ENCODE data around the gene SH3RF2.
"Not testable (repeated sequence)": the region's sequence is repeated elsewhere in the genome, so short reads cannot be mapped to it uniquely, and the experiment has no call there.

SH3RF2 gene, protein sequence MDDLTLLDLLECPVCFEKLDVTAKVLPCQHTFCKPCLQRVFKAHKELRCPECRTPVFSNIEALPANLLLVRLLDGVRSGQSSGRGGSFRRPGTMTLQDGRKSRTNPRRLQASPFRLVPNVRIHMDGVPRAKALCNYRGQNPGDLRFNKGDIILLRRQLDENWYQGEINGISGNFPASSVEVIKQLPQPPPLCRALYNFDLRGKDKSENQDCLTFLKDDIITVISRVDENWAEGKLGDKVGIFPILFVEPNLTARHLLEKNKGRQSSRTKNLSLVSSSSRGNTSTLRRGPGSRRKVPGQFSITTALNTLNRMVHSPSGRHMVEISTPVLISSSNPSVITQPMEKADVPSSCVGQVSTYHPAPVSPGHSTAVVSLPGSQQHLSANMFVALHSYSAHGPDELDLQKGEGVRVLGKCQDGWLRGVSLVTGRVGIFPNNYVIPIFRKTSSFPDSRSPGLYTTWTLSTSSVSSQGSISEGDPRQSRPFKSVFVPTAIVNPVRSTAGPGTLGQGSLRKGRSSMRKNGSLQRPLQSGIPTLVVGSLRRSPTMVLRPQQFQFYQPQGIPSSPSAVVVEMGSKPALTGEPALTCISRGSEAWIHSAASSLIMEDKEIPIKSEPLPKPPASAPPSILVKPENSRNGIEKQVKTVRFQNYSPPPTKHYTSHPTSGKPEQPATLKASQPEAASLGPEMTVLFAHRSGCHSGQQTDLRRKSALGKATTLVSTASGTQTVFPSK

DNA sequence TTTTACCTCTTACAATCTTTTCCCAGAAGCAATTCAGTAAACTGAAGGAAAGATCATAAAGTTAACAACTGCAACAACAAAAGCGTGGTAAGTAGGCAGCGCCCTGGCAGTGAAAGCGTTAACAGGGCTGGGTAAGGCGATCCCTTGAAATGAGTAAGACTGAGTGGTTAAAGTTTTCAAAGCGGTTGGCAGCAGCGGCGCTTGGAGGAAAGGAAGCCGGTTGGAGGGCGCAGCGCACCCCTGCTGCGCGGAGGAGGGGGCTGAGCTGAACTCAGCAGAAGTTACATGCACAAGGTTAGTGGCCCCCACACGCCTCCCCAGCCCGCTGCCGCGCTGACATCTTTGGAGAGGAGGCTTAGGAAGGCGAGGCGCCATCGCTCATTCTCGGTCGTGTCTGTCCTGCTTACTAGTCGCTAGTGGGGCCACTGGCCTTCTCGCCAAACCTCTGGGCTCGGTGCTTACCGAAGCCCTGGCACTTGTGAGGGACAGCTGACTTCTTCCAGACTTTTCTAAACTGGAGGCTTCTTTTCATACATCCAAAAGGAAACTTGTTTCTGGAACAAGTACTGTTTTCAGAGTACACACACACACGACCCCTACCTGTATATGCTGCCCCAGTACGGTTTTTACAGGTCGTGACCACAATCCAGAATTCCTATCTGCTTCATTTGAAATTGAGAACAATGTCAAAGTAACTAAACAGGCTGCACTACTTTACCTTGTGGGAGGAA lies at the start of gene SH3RF2:
Gene SH3RF2 (plus strand): TSS at position 178 of the 731 bp plus-strand sequence. CDS start 1,351 bp downstream, outside the sequence.
- DNase-seq (ENCODE audit: low spot score) = peak; percentile 68

DNA sequence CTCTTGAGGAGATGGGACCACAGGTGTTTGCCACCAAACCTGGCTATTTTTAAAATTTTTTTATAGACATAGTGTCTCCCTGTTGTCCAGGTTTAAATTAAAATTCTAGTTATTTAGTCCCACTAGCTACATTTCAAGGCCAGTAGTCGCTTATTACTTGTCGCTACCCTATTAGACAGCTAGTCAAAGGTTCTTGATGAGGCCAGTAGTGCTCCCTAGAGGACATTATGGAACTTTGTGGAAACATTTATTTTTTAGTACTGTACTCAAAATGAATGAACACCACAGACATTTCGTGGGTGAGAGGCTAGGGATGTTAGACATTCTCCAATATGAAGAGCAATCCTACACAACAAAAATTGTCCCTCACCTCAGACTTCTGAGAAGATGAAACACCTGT lies 49.2 kb upstream of the SH3RF2 start:
- no peak for DNase-seq (ENCODE audit: low spot score)

DNA sequence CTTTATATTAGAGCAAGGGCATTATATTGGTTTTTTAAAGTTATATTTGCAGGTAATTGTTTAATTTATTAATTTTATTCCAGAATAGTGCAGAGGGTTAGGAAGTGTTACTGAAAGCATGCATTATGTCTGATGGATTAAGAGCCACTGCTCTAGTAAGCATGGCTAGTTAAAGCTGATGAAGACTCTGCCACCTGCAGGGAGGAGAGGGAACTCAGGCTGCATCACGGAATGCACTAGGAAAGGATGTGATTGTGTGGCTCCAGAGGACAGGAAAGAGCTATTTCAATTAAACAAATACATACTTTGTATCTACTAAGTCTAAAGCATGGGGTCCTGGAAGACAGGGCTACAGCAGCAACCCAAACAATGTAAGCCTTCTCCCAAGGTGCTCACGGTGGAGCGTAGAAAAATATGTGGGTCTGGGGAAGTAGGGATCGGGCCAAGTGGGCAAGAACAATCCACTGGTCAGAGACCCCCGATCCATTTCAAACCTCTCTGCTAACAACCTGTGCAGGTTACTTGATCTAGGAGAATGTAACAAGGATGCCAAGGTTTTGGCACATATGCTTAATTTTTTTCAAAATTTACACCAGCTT lies 48.3 kb upstream of the SH3RF2 start:
- DNase-seq (ENCODE audit: low spot score) = peak; percentile 50

DNA sequence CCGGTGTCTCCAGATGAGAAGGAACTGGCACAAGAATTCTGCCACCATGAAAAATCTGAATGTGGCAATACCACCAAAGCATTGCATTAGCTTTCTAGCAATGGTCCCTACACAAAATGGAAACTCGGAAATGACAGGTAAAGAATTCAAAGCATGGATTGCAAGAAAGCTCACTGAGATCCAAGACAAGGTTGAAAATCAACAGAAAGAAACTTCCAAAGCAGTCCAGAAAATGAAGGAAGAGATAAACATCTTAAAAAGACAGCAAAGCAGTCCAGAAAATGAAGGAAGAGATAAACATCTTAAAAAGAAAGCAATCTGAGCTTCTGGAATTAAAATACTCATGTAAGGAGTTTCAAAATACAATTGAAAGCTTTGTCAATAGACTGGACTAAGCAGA lies 46.8 kb upstream of the SH3RF2 start:
- no peak for DNase-seq (ENCODE audit: low spot score)

DNA sequence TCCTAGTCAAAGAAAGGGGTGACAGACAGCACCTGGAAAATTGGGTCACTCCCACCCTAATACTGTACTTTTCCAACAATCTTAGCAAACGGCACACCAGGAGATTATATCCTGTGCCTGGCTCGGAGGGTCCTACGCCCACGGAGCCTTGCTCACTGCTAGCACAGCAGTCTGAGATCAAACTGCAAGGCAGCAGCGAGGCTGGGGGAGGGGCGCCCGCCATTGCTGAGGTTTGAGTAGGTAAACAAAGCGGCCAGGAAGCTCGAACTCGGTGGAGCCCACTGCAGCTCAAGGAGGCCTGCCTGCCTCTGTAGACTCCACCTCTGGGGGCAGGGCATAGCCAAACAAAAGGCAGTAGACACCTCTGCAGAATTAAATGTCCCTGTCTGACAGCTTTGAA lies 45.0 kb upstream of the SH3RF2 start:
- not testable (repeated sequence) for DNase-seq (ENCODE audit: low spot score)

DNA sequence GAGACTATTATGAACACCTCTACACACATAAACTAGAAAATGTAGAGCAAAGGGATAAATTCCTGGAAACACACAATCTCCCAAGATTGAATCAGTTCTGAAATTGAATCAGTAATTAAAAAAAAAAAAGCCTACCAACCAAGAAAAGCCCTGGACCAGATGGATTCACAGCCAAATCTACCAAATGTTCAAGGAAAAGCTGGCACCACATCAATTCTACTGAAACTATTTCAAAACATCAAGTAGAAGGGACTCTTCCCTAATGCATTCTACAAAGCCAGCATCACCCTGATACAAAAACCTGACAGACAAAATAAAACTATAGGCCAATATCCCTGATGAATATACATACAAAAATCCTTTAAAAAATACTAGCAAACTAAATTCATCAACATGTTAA lies 38.2 kb upstream of the SH3RF2 start:
- DNase-seq (ENCODE audit: low spot score) = no peak

DNA sequence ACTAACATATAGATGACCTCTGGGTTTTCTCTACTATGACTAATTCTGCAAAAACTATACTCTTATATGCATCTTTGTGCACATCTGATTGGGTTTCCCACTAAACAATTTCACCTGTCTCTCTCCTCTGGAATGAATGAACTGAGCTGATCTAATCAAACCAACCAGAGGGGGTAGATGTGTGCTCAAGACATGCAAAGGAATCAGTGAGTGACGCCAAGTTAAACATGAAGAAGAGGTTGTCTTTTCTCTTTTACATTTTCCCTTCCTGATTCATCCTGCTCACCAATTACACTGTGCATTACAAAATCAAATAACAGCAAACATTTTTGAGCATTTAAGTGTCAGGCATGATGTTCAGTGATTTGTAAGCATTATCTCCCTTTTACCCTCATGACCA lies 34.0 kb upstream of the SH3RF2 start:
- no peak for DNase-seq (ENCODE audit: low spot score)

DNA sequence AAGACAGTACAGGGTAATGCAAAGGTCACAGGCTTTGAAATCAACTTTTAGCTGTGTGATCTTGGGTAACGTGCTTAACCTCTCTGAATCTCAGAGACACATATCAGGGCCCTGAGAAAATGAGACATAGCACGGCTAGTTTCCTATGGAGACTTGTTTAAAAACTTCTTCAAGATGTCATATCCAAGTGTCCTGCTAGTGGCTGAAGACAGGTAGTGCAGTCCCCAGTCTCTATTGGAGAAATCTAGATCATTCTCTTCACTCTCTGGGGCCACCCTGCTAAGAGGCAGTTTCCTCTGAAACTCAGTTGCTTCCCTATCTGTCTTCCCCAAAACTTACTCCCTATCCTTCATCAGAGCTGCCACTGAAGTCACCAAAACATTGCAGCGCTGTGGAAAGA lies 33.3 kb upstream of the SH3RF2 start:
- no peak for DNase-seq (ENCODE audit: low spot score)

DNA sequence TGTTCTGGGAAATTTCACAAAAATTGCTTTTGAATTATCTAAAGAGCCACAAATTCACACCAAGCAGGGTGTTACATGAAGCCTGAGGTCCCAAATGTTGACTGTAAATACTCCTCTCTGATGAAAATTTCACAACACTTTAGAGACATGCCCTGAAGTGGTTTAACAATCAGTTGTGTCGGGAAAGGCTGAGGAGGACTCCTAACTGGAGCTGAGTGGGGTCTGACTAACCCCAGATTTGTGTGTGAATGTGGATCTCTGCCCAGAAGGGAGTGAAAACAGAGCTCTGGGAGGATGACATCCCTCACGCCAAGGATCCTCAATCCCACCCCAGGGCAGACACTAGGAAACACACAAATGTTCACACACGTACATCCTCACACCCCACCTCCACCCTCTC lies 32.5 kb upstream of the SH3RF2 start:
- no peak for DNase-seq (ENCODE audit: low spot score)

DNA sequence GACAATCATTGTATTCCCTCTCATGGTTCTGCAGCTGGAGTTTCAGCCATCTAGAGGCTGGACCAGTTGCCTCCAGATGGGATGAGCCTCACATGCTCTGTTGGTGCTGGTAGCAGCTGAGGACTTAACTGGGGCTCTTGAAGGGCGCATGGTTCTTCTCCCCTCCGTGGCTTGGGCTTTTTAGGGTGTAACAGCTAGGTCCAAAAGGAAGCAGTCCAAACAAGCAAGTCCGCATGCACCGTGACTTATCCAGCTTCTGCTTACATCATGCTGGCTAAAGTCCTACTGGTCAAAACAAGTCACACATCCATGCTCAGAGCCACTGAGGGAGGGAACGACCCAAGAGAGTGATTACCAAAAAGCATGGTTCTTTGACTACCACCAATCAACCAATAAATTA lies 31.6 kb upstream of the SH3RF2 start:
- DNase-seq (ENCODE audit: low spot score) = no peak

DNA sequence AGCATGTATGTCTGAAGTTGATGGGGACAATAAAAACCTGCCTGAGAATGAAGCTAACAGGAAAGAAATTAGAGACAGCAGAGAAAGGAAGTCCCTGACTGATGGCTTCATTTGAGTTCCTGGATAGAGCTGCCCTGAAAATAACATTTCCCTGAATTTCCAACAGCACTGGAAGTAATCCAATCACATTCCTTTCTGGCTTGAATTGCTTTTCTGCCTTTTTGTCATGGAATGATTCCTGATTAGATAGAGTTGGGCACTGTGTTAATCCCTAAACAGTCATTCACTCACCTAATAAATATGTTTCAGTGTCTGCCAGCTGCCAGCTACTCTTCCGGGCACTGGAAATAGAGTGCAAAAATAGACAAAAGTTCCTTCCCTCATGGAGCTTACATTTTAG lies 30.0 kb upstream of the SH3RF2 start:
- DNase-seq (ENCODE audit: low spot score) = no peak

DNA sequence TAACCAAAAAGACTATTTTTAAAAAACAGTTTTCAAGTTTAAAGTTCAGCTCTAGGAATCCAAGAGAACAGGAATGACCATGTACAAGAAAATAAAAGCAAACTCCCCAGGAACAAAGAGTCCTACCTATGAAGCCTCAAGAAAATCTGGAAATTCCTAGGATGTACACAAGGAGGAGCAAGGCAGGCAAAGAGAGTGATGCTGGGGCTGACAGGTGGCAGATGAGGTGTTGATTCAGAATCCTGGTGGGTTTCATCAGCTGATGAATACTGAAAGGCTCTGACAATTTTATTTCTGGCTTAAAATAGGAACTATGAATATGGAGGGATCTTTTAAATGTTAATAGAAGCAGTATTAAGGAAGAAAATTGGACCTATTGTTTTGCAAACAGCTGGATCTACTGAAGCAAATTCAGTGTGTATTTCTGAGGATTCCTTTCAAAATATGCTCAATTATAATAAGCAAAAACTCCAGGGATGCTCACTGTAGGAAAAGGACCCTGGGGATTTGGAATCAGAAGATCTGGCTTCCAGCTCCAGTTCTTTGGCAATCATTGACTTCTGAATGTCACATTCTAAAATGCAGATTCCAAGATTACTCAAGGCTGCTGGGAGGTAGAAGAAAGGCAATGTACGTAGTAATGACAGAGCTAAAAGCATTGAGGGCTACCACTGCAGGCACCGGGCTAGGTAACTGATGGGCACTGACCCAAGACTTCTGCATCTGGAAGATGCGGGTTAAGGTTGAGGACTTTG lies 28.0 kb upstream of the SH3RF2 start:
- no peak for DNase-seq (ENCODE audit: low spot score)

DNA sequence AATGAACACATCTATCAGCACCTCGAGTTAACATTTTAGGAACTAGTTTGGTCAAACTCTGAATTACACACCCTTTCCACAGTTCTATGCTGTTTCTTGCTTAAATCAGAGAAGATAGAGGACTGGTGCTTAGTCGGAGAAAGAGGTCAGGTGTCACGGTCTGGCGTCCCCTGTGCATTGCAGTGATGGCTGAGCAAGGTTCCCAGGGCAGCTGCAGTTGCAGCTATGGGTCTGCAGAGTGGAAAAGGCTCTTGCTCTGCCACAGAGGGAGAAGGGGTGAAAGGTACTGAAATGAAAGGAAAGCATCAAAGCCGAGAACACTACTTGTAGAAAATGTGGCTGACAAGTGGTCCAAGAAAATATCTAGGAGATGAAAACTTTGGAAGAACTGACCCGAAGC lies 25.2 kb upstream of the SH3RF2 start:
- no peak for DNase-seq (ENCODE audit: low spot score)

DNA sequence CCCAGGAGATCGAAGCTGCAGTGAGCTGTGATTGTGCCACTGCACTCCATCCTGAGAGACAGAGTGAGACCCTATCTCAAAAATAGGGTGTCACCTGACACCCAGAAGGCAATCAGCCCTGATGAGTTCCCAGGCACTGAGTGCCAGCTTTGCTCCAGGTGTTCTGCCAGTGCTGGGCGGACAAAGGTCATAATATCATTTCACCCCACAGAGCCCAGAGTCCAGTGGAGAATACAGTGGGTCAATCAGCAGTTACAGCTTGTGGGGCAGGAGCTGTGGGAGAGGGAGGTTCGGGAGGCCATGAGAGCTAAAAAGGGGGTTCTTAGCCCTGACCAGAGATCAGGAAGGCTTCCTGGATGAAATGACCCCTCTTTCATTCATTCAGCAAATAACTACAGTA lies 24.4 kb upstream of the SH3RF2 start:
- no peak for DNase-seq (ENCODE audit: low spot score)

DNA sequence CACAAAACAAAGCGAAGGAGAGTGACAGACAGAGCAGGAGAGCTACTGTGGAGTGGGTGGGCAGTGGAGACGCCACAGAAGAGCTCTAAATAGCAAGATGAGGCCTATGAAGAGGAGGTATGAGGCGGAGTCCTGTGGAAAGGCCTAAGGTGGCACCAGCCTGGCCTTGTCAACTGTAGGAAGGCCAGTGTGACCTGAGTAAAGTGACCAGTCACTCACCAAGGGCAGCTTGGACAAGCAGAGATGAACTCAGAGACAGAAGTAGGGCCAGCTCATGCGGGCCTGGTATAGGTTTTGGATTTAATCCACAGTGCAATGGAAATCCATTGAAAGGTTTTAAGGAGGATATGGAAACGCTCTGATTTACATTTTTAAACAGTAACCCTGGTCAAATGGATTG lies 23.8 kb upstream of the SH3RF2 start:
- no peak for DNase-seq (ENCODE audit: low spot score)

DNA sequence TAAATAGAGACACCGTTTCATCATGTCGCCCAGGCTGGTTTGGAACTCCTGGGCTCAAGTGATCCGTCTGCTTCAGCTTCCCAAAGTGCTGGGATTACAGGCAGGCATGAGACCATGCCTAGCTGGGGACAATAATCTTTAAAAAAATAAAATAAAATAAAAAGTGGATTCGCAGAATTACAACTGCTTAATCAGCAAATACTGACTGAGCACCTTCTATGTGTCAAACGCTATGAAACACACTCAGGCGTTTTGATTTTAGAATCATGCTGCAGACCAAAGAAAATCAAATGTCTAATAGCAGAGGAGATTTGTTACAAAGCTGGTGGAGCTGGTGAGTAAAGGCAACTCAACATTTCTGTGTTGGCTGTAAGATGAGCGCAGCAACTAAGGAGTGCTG lies 22.7 kb upstream of the SH3RF2 start:
- no peak for DNase-seq (ENCODE audit: low spot score)

DNA sequence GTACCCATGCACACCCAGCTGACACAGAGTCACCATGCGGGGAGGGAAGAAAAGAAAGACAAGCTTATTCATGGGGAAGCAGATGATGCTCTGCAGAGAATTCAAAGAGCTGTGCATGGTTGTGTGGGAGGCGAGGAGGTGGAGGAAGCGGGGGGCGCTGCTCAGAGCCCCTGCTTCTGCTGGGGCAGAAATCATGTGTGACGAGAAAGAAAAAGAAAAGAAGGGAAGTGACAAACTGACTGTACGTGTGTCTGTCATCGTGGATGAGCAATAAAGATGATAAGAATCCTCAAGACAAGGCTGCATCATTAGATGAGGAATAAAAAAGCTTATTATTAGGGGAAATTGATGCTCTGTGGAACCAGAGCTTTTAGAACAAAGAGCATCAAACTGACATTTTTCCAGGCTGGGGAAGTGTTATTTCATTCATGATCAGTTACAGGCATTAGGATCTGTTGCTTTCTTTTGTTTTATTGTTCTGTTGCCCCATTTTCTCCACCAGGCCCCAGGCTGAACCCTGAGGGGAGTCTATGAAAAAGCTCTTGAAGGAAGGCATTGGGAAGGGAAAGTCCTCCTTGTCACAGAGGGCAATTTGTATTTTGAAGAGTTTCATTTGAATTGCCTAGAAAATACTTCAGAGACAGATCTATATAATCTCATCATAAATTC lies 20.3 kb upstream of the SH3RF2 start:
- DNase-seq (ENCODE audit: low spot score) = no peak

DNA sequence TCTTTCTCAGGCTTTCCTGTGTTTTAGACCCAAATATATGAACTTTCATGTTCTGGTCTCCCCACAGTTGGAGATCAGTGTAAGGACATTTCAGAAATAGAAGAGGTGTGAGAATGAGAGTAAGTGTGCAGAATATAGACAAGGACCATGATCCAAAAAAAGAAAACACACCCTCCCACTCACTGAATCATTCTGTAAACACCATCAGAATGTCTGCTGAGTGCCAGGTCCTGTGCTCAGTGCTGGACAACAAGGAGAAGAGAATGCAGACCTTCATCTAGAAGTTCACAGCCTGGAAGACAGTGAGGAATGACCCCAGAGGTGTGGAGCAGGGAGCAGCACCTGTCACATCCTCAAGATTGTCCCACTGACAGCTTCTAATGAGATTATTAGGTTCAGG lies 19.1 kb upstream of the SH3RF2 start:
- no peak for DNase-seq (ENCODE audit: low spot score)

DNA sequence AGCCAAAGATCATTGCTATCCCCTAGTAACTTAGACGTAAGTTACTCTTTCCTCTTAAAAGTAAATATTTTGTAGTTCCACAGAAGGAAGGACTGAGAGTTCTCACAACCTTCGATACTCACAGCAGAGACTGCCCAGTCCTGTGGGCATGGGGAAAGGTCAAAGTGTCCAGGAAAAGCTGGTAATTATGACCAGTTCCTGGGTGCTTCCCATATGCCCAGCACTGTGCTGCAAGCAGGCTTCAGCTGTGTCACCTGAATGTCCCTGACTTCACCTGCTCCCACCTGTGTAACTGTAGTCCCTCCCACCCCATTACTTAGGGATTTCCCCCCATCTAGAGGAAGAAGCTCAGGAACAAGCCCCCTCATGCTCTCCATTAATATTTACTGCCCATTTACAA lies 18.0 kb upstream of the SH3RF2 start:
- DNase-seq (ENCODE audit: low spot score) = no peak

DNA sequence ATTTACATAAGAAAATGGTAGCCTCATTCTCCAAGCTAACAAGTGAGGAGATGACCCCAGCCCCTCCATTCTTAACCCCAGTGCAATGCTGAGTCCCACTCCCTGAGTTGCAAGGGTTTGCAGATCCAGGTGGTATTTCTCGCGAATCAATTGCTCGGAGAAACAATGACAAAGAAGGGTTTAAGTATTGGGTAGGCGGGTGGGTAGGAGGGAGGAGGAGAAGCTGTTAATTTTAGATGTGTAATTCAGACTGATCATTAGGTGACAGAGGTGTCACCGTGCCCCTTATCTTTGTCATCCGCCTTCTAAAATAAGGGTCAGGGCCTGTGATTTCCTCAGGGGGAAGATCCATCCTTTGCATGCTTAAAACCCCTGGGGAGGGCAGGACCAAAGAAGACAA lies 17.0 kb upstream of the SH3RF2 start:
- DNase-seq (ENCODE audit: low spot score) = no peak

DNA sequence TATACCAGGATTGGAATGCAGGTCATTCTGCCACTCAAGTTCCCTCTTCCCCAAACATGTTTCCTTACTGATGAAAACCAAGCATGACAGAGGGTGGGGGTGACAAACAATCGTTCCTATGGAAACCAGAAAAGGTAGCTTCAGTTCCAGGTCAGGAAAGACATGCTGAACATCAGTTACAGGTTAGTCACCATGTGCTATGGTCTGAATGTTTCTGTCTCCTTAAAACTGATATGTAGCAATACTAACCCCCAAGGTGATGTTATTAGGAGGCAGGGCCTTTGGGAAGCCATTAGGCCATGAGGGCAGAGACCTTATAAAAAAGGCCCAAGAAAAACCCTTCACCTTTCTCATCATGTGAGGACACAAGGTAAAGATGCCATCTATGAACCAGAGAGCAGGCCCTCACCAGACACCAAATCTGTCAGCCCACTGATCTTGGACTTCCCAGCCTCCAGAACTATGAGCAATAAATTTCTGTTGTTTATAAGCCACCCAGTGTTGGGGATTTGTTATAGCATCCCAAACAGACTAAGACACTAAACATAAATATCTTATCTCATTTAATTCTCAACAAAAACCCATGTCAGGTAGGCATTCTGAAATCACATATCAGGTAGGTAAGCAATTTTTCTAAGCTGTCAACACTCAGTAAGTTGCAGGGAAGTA lies 15.7 kb upstream of the SH3RF2 start:
- DNase-seq (ENCODE audit: low spot score) = no peak
